Right lobe of liver (tissue), 4 donors: ENCODE data around the gene CBX2.

Experiments used
- POLR2A ChIP-seq: fragments of 450-650 bp; IDR thresholded peaks from one replicate; pipeline ENCODE4 v1.6.1; 2017; ENCODE audit warnings: antibody characterized with exemption, mild to moderate bottlenecking
- TF ChIP-seq, protein P1 (sequence below), 4 donors: fragments of 200-600 bp in 3 of 4; fragments of 450-650 bp in 1 of 4; IDR thresholded peaks; one replicate each; pipeline versions ENCODE4 v1.5.1 to v1.8.0; 2016 to 2022; ENCODE audit warnings: antibody characterized with exemption in 4 of 4, mild to moderate bottlenecking in 2 of 4
- donor health status: DM: no; HTN: no; CAD: no.
- donor health status: DM: no; HTN: no; CAD: no.
- donor health status: DM: no; HTN: yes; CAD: no.

DNA sequence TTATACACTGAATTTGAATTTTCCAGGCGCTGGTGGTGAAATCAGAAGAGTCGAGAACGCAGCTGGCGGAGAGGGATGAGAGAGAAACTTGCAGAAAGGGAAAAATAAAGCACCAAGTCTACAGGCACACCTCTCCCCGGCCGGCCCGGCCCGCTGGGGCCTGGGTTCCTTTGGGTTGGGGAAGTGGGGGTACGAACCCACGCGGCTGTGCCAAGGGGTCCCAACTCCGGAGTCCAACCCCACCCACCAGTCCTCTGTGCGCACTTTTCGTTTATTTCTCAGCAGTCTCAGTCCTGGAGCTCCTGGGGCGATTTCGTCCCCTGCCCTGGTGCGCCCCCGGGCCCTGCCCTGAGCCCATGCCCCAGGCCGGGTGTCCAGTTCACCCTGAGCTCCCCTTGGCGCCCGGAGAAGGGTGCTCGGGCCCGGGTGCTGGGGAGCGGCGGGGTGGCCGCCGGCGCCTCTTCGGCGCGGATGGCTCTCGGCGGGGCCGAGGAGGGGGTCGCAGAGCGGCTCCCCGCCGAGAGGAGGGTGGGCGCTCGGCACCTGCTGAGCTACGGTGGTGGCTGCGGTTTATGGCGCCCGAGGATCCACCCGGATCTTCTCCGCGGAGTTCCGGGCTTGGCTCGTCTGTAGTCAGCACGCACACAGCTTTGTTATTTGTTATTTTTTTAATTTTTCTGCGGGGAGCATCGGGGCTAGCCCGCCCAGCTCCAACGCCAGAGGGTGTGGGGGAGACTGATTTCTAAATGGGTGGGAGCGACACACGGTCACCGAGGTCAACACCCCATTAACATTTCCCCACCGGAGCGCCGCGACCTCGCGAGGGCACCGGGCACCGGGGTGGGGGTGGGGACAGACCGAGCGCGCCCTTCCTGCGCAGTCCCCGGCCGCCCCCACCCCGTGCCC is 34.7 kb downstream of the CBX2 start:
- TF ChIP-seq, protein P1, sequence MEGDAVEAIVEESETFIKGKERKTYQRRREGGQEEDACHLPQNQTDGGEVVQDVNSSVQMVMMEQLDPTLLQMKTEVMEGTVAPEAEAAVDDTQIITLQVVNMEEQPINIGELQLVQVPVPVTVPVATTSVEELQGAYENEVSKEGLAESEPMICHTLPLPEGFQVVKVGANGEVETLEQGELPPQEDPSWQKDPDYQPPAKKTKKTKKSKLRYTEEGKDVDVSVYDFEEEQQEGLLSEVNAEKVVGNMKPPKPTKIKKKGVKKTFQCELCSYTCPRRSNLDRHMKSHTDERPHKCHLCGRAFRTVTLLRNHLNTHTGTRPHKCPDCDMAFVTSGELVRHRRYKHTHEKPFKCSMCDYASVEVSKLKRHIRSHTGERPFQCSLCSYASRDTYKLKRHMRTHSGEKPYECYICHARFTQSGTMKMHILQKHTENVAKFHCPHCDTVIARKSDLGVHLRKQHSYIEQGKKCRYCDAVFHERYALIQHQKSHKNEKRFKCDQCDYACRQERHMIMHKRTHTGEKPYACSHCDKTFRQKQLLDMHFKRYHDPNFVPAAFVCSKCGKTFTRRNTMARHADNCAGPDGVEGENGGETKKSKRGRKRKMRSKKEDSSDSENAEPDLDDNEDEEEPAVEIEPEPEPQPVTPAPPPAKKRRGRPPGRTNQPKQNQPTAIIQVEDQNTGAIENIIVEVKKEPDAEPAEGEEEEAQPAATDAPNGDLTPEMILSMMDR (IDR thresholded peaks at IDR 0.05), result no peak
- TF ChIP-seq POLR2A, result no peak
